ENCODE data around the gene PDLIM3. TPM values are rescaled to one million over a fixed set of nuclear protein-coding genes. Genes with fewer than 3 reads are reported as not detected.

Gene PDLIM3
- total RNA-seq, 1 experiment from 2014 or later, result 0.47 TPM

DNA sequence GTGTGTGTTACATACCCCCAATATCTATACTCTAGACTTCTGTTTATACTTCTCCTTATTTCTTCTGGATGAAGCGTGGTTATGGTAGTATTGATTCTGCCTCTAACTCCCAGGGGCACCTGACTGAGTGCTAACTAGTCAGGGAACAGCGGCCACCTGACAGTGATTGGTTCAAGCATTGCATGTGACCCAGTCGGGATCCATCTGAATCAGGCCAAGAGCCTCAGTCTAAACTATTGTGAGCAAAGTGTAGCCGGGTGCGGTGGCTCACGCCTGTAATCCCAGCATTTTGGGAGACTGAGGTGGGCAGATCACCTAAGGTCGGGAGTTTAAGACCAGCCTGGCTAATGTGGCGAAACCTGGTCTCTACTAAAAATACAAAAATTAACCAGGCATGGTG lies 73.7 kb downstream of the PDLIM3 start:
- Histone ChIP-seq H3K9ac (ENCODE audit: low read length) (no peak overlapping the region), H3K4me3 (ENCODE audit: low read length) (no peak overlapping the region), H3K9me2 (replicated peaks; ENCODE audit: low read length) (no peaks in the 10 kb centered on the region), H3F3A (ENCODE audit: low read length, unreplicated experiment) (no peaks in the 10 kb centered on the region), H3K36me3 (ENCODE audit: low read depth, low read length) (no peaks in the 10 kb centered on the region), H3K4me2 (ENCODE audit: low read length) (no peak overlapping the region), H3K9me3 (ENCODE audit: low read length) (no peaks in the 10 kb centered on the region), H3K4me1 (ENCODE audit: insufficient read depth, low read length) (no peaks in the 10 kb centered on the region), H3K27me3 (ENCODE audit: low read length) (no peaks in the 10 kb centered on the region), H4K20me1 (ENCODE audit: low read length) (no peaks in the 10 kb centered on the region), H2AFZ (ENCODE audit: low read length) (no peak overlapping the region), H3K79me2 (ENCODE audit: low read length) (no peaks in the 10 kb centered on the region), H3K27ac (ENCODE audit: low read length) (no peak overlapping the region)
- ChIA-PET POLR2A (ENCODE audit: unreplicated experiment) (no interaction called here), CTCF (no interaction called here)
- BruUV-seq (replicated peaks), result no TSS peak
- no peak for TF ChIP-seq EZH2phosphoT487 (IDR thresholded peaks at IDR 0.05; ENCODE audit: borderline replicate concordance, low read length)
- TF ChIP-seq, protein P1, sequence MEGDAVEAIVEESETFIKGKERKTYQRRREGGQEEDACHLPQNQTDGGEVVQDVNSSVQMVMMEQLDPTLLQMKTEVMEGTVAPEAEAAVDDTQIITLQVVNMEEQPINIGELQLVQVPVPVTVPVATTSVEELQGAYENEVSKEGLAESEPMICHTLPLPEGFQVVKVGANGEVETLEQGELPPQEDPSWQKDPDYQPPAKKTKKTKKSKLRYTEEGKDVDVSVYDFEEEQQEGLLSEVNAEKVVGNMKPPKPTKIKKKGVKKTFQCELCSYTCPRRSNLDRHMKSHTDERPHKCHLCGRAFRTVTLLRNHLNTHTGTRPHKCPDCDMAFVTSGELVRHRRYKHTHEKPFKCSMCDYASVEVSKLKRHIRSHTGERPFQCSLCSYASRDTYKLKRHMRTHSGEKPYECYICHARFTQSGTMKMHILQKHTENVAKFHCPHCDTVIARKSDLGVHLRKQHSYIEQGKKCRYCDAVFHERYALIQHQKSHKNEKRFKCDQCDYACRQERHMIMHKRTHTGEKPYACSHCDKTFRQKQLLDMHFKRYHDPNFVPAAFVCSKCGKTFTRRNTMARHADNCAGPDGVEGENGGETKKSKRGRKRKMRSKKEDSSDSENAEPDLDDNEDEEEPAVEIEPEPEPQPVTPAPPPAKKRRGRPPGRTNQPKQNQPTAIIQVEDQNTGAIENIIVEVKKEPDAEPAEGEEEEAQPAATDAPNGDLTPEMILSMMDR (conservative IDR thresholded peaks at IDR 0.05; ENCODE audit: low read depth, low read length), result no peak
- no peak for TF ChIP-seq EZH2 (IDR thresholded peaks at IDR 0.05; ENCODE audit: low read length, unreplicated experiment)
- intact Hi-C loops (cut with micrococcal nuclease), result no loop called here
- no peak for DNase-seq
- no peak for ATAC-seq

DNA sequence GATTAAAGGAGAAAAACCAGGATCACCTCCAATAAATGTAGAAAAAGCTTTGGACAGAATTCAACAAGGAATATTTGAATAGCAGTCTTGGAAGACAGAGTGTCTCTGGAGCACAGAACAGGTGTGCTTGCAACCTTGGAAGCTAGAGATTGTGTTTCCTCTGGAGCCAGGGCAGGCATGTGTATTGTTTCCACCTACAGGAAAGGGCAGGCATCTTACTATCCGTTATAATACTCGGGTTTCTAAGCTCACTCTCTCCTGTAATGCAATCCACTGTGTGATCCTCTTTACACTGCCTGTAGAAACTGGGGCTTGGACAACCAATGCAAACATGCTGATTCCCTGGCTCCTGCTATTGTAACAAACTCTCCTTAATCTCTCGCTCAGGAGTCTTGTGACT lies 78.2 kb downstream of the PDLIM3 start:
- H3K27ac ChIP-seq (ENCODE audit: low read length), result no peak overlapping the region
- no peak overlapping the region for H3K9ac ChIP-seq (ENCODE audit: low read length)
- no peaks in the 10 kb centered on the region for H3K36me3 ChIP-seq (ENCODE audit: low read depth, low read length)
- H4K20me1 ChIP-seq (ENCODE audit: low read length), result no peaks in the 10 kb centered on the region
- no peaks in the 10 kb centered on the region for H3K4me1 ChIP-seq (ENCODE audit: insufficient read depth, low read length)
- no peak for DNase-seq
- no peaks in the 10 kb centered on the region for H3K27me3 ChIP-seq (ENCODE audit: low read length)
- H3F3A ChIP-seq (ENCODE audit: low read length, unreplicated experiment), result no peaks in the 10 kb centered on the region
- H3K4me3 ChIP-seq (ENCODE audit: low read length), result no peak overlapping the region
- ATAC-seq, result peak; percentile 35; the same call in 1 of the 2 replicates
- no peak overlapping the region for H3K4me2 ChIP-seq (ENCODE audit: low read length)
- TF ChIP-seq EZH2phosphoT487 (IDR thresholded peaks at IDR 0.05; ENCODE audit: borderline replicate concordance, low read length), result no peak
- no peak for TF ChIP-seq EZH2 (IDR thresholded peaks at IDR 0.05; ENCODE audit: low read length, unreplicated experiment)
- TF ChIP-seq, protein P1 (conservative IDR thresholded peaks at IDR 0.05; ENCODE audit: low read depth, low read length), result no peak
- H3K79me2 ChIP-seq (ENCODE audit: low read length), result no peaks in the 10 kb centered on the region
- intact Hi-C loops (cut with micrococcal nuclease), result no loop called here
- CTCF ChIA-PET, result no interaction called here
- no peaks in the 10 kb centered on the region for H3K9me2 ChIP-seq (replicated peaks; ENCODE audit: low read length)
- H2AFZ ChIP-seq (ENCODE audit: low read length), result no peak overlapping the region
- POLR2A ChIA-PET (ENCODE audit: unreplicated experiment), result no interaction called here
- no TSS peak for BruUV-seq (replicated peaks)
- no peaks in the 10 kb centered on the region for H3K9me3 ChIP-seq (ENCODE audit: low read length)

DNA sequence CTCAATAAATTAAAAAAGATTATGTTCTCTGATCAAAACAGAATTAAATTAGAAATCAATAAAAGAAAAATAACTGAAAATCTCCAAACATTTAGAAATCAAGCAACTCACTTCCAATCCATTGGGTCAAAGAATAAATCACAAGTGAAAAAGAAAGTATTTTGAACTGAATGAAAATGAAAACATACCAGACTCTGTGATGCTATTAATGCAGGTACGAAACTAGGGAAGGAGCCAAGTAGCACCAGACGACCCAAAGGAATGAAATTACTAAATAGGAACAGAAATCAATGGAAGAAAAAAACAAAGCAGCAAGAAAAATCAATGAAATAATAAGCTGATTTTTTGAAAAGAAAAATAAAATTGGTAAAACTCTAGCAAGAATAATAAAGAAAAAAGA lies 79.2 kb downstream of the PDLIM3 start:
- Histone ChIP-seq H3K27me3 (ENCODE audit: low read length) (no peaks in the 10 kb centered on the region), H4K20me1 (ENCODE audit: low read length) (no peaks in the 10 kb centered on the region), H3K27ac (ENCODE audit: low read length) (no peak overlapping the region), H3K36me3 (ENCODE audit: low read depth, low read length) (no peaks in the 10 kb centered on the region), H3K79me2 (ENCODE audit: low read length) (no peaks in the 10 kb centered on the region), H3K9me2 (replicated peaks; ENCODE audit: low read length) (no peaks in the 10 kb centered on the region), H3K9ac (ENCODE audit: low read length) (no peak overlapping the region), H3K4me2 (ENCODE audit: low read length) (no peak overlapping the region), H2AFZ (ENCODE audit: low read length) (no peak overlapping the region), H3K4me1 (ENCODE audit: insufficient read depth, low read length) (no peaks in the 10 kb centered on the region), H3F3A (ENCODE audit: low read length, unreplicated experiment) (no peaks in the 10 kb centered on the region), H3K9me3 (ENCODE audit: low read length) (no peaks in the 10 kb centered on the region), H3K4me3 (ENCODE audit: low read length) (no peak overlapping the region)
- intact Hi-C loops (cut with micrococcal nuclease), result no loop called here
- DNase-seq (no peak), ATAC-seq (no peak)
- ChIA-PET POLR2A (ENCODE audit: unreplicated experiment) (no interaction called here), CTCF (no interaction called here)
- TF ChIP-seq, protein P1 (conservative IDR thresholded peaks at IDR 0.05; ENCODE audit: low read depth, low read length), result no peak
- TF ChIP-seq EZH2phosphoT487 (IDR thresholded peaks at IDR 0.05; ENCODE audit: borderline replicate concordance, low read length), result no peak
- BruUV-seq (replicated peaks), result no TSS peak

Other genes starting within 250 kb of the PDLIM3 start
- 0.40 and 0.44 TPM in 2 replicates for gene LRP2BP, start 139.6 kb downstream of the PDLIM3 start, total RNA-seq (2014; rRNA removed)
- 11.2 and 18.7 TPM in 2 replicates for gene ANKRD37, start 138.7 kb downstream of the PDLIM3 start, total RNA-seq (2014; rRNA removed)
- gene UFSP2, start 109.5 kb downstream of the PDLIM3 start, total RNA-seq (2014; rRNA removed), result 24.6 and 27.0 TPM in 2 replicates
- gene CCDC110, start 63.8 kb downstream of the PDLIM3 start, total RNA-seq (2014; rRNA removed), result 0.62 TPM in 1 of 2 replicates, not detected in the other

All from PC-3 (cell line).